Loucy (cell line): ENCODE measurements around the gene DSCAML1.

Experiments used
- CTCF ChIP-seq: fragments of 200-600 bp; sonication (generic); conservative IDR thresholded peaks from 2 replicates; pipeline ENCODE4 v1.5.1; 2014; ENCODE audit warnings: mild to moderate bottlenecking, antibody characterized with exemption, low read length
- EZH2phosphoT487 ChIP-seq: fragments of 200-600 bp; IDR thresholded peaks from 2 replicates; pipeline ENCODE4 v1.6.1; 2018; ENCODE audit warnings: antibody characterized with exemption, mild to moderate bottlenecking, moderate library complexity, borderline replicate concordance

- TF ChIP-seq CTCF: no peak
- TF ChIP-seq EZH2phosphoT487: no peak
These were observed 372.2 kb downstream of the DSCAML1 start for GRCh38 chr11:117424781-117425180.
